Fibroblast of lung (primary cell): ENCODE data around the gene H2AZ2. TPM values are rescaled to one million over a fixed set of nuclear protein-coding genes. Genes with fewer than 3 reads are reported as not detected.

ENCODE experiments used
- DNase-seq, 2 donors: peaks; one replicate each; pipeline versions ENCODE4 v3.0.0 to v3.0.0-alpha.2; 2010; ENCODE audit warnings: low read depth in 2 of 2
- H2AFZ ChIP-seq: 2 replicates; pipeline ENCODE4 v1.5.1; 2012; ENCODE audit warnings: low read length, control low read depth, inconsistent platforms
- H3K27ac ChIP-seq: 2 replicates; pipeline ENCODE4 v1.5.1; 2011; ENCODE audit warnings: low read length, control low read depth; ENCODE audit not compliant: insufficient read depth
- H3K27me3 ChIP-seq: 2 replicates; pipeline ENCODE4 v1.5.1; 2011; ENCODE audit warnings: mild to moderate bottlenecking, low read length; ENCODE audit not compliant: control insufficient read depth, insufficient read depth
- H3K36me3 ChIP-seq: 2 replicates; pipeline ENCODE4 v1.5.1; 2011; ENCODE audit warnings: low read length; ENCODE audit not compliant: control insufficient read depth, insufficient read depth
- H3K4me1 ChIP-seq: 2 replicates; pipeline ENCODE4 v1.5.1; 2011; ENCODE audit warnings: low read length; ENCODE audit not compliant: control insufficient read depth, insufficient read depth; ENCODE audit errors: extremely low read depth
- H3K4me2 ChIP-seq: 2 replicates; pipeline ENCODE4 v1.5.1; 2011; ENCODE audit warnings: low read length, control low read depth; ENCODE audit not compliant: insufficient read depth; ENCODE audit errors: extremely low read depth
- H3K4me3 ChIP-seq, 4 experiments: fragments of 200-600 bp in 1 of 4; sonication (generic) in 1 of 4; replicated peaks in 1 of 4; 2 replicates each; pipeline ENCODE4 v1.5.1; 2011 to 2016; ENCODE audit warnings: low read length in 4 of 4, low read depth in 3 of 4, mild to moderate bottlenecking in 3 of 4, control low read depth in 2 of 4, inconsistent platforms in 1 of 4, mixed read lengths in 1 of 4; ENCODE audit not compliant: insufficient read depth in 1 of 4; ENCODE audit errors: control extremely low read depth in 1 of 4
- H3K79me2 ChIP-seq: 2 replicates; pipeline ENCODE4 v1.5.1; 2012; ENCODE audit warnings: mild to moderate bottlenecking, low read length, inconsistent platforms; ENCODE audit not compliant: control insufficient read depth, insufficient read depth
- H3K9ac ChIP-seq: 2 replicates; pipeline ENCODE4 v1.5.1; 2011; ENCODE audit warnings: mild to moderate bottlenecking, low read length, control low read depth; ENCODE audit not compliant: insufficient read depth
- H3K9me3 ChIP-seq: 2 replicates; pipeline ENCODE4 v1.5.1; 2012; ENCODE audit warnings: low read depth, low read length; ENCODE audit not compliant: control insufficient read depth, insufficient read depth
- H4K20me1 ChIP-seq: 2 replicates; pipeline ENCODE4 v1.5.1; 2011; ENCODE audit warnings: low read length; ENCODE audit not compliant: control insufficient read depth, insufficient read depth; ENCODE audit errors: extremely low read depth
- EZH2 ChIP-seq: IDR thresholded peaks from 2 replicates; pipeline ENCODE4 v1.5.1; 2012; ENCODE audit warnings: low read length, control low read depth, mild to moderate bottlenecking; ENCODE audit errors: missing control alignments
- polyA plus RNA-seq, 2 donors: library from polyadenylated mRNA; depleted of rRNA in 1 of 2; stranded (reverse) in 1 of 2; unstranded in 1 of 2; fragments of >200 nt; gene quantifications; 2 replicates each; pipeline ENCODE4 v1.2.1, GENCODE V29; 2011 to 2012; ENCODE audit warnings: missing spikeins in 1 of 2
- total RNA-seq: library from RNA; depleted of rRNA; stranded (reverse); fragments of >200 nt; gene quantifications from 2 replicates; pipeline ENCODE4 v1.2.1, GENCODE V29; 2014
- TF ChIP-seq, protein P1 (sequence below), 2 donors: IDR thresholded peaks in 1 of 2; conservative IDR thresholded peaks in 1 of 2; 1 replicate in 1 of 2; 2 replicates in 1 of 2; pipeline ENCODE4 v1.5.1; 2011 to 2012; ENCODE audit warnings: low read length in 2 of 2, control low read depth in 1 of 2, inconsistent platforms in 1 of 2, low read depth in 1 of 2, mild to moderate bottlenecking in 1 of 2

H2AZ2 gene
- total and polyA plus RNA-seq, 2 donors (not counting 1 experiment from before 2014, with no cell fraction given): 170 to 230 TPM

DNA sequence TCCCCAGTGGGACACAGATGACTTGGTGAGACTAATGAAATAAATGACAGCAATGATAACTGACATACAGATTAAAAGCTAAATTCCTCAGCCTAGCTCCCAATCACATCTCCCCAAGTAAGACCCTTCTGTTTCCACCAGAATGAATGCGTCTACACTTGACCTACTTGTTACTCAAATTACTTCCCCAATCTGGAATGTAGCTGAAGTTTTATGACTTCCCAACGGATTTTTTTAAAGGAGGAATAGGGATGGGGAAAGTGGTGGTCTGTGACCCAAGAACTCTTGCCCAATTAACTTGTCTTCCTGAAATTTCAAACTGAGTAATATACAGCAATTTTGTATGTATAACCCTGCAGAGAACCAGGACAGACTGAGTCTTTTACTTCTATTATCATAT lies 9.1 kb downstream of the H2AZ2 start:
- no peak for DNase-seq
- Histone ChIP-seq H3K4me3 (no peak overlapping the region), H3K27me3 (no peaks in the 10 kb centered on the region), H2AFZ (no peak overlapping the region), H3K79me2 (peaks cover 37% of the 10 kb centered on the region), H4K20me1 (no peaks in the 10 kb centered on the region), H3K36me3 (no peaks in the 10 kb centered on the region), H3K9me3 (no peaks in the 10 kb centered on the region), H3K4me2 (no peak overlapping the region), H3K4me1 (no peaks in the 10 kb centered on the region), H3K9ac (no peak overlapping the region), H3K27ac (no peak overlapping the region)
- TF ChIP-seq, protein P1, sequence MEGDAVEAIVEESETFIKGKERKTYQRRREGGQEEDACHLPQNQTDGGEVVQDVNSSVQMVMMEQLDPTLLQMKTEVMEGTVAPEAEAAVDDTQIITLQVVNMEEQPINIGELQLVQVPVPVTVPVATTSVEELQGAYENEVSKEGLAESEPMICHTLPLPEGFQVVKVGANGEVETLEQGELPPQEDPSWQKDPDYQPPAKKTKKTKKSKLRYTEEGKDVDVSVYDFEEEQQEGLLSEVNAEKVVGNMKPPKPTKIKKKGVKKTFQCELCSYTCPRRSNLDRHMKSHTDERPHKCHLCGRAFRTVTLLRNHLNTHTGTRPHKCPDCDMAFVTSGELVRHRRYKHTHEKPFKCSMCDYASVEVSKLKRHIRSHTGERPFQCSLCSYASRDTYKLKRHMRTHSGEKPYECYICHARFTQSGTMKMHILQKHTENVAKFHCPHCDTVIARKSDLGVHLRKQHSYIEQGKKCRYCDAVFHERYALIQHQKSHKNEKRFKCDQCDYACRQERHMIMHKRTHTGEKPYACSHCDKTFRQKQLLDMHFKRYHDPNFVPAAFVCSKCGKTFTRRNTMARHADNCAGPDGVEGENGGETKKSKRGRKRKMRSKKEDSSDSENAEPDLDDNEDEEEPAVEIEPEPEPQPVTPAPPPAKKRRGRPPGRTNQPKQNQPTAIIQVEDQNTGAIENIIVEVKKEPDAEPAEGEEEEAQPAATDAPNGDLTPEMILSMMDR (conservative IDR thresholded peaks at IDR 0.05 in 1 of 2, IDR thresholded peaks at IDR 0.05 in 1 of 2; ENCODE audit: low read depth in 1 of 2, low read length in 2 of 2): no peak
- no peak for TF ChIP-seq EZH2

GRCh38 chr7:44827567-44827966 lies 20.3 kb downstream of the H2AZ2 start:
- Histone ChIP-seq H2AFZ (no peak overlapping the region), H3K9ac (no peak overlapping the region), H3K4me2 (no peak overlapping the region), H3K27ac (no peak overlapping the region), H3K79me2 (no peaks in the 10 kb centered on the region), H3K36me3 (peaks cover 2% of the 10 kb centered on the region), H3K4me1 (no peaks in the 10 kb centered on the region), H3K4me3 (no peak overlapping the region), H3K9me3 (no peaks in the 10 kb centered on the region), H3K27me3 (no peaks in the 10 kb centered on the region), H4K20me1 (no peaks in the 10 kb centered on the region)
- TF ChIP-seq, protein P1 (conservative IDR thresholded peaks at IDR 0.05 in 1 of 2, IDR thresholded peaks at IDR 0.05 in 1 of 2; ENCODE audit: low read depth in 1 of 2, low read length in 2 of 2): no peak
- TF ChIP-seq EZH2: no peak
- no peak for DNase-seq

DNA sequence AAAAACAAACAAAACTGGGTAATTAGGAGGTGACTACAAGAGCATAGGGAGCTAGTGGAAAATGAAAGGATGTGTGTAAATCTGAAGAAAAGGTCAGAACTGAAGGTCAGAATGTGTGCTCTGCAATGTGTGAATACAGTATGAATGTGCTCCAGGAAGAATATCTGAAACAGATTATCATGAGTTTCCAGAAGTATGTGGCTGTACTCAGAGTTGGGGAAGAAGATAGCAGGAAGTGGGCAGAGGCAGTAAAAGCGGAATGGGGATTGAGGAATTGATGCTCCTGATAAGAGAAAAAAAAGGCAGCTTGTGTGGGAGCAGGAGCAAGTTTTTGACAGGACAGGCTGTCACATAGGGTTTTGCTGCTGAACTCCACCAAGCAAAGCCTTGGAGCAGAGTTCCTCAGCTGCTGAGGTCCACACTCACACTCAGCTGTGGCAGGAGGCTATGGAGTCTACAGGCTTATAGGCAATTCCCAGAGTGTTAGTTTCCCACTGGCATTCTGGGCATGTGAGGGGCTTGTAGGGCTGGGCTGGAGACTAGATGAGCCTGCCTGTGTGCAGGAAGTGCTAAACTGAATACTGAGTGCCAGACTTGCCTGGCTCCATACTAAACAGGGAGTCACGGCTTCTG lies 22.9 kb downstream of the H2AZ2 start:
- Histone ChIP-seq H3K27ac (no peak overlapping the region), H3K4me2 (no peak overlapping the region), H3K4me1 (no peaks in the 10 kb centered on the region), H3K36me3 (no peaks in the 10 kb centered on the region), H3K9me3 (no peaks in the 10 kb centered on the region), H3K4me3 (no peak overlapping the region), H3K27me3 (no peaks in the 10 kb centered on the region), H2AFZ (no peak overlapping the region), H4K20me1 (no peaks in the 10 kb centered on the region), H3K79me2 (no peaks in the 10 kb centered on the region), H3K9ac (no peak overlapping the region)
- TF ChIP-seq EZH2: no peak
- TF ChIP-seq, protein P1 (conservative IDR thresholded peaks at IDR 0.05 in 1 of 2, IDR thresholded peaks at IDR 0.05 in 1 of 2; ENCODE audit: low read depth in 1 of 2, low read length in 2 of 2): no peak
- peak in 1 of 2 donors; percentile 29 for DNase-seq
